Skeletal muscle tissue (tissue), 4 donors: ENCODE data around the gene ZNF571. TPM values are rescaled to one million over a fixed set of nuclear protein-coding genes. Genes with fewer than 3 reads are reported as not detected.
A peak's percentile ranks its signal among the peaks of the same experiment; 100 is the strongest.

Source experiments
- H3K27ac ChIP-seq: one replicate; pipeline ENCODE4 v1.7.0; 2013; ENCODE audit warnings: mild to moderate bottlenecking, low read depth, low read length, inconsistent platforms
- H3K27me3 ChIP-seq, 3 donors: one replicate each; pipeline ENCODE4 v1.7.0; 2013; ENCODE audit warnings: low read length in 3 of 3; ENCODE audit not compliant: control insufficient read depth in 3 of 3, insufficient read depth in 3 of 3
- H3K36me3 ChIP-seq, 3 donors: one replicate each; pipeline ENCODE4 v1.7.0; 2013; ENCODE audit warnings: low read length in 3 of 3; ENCODE audit not compliant: control insufficient read depth in 3 of 3, insufficient read depth in 3 of 3
- H3K4me1 ChIP-seq, 3 donors: one replicate each; pipeline ENCODE4 v1.7.0; 2013; ENCODE audit warnings: low read length in 3 of 3, mild to moderate bottlenecking in 3 of 3; ENCODE audit not compliant: control insufficient read depth in 3 of 3, insufficient read depth in 3 of 3
- H3K4me3 ChIP-seq, 3 donors: one replicate each; pipeline ENCODE4 v1.7.0; 2013; ENCODE audit warnings: low read length in 3 of 3
- H3K9ac ChIP-seq, 3 donors: one replicate each; pipeline ENCODE4 v1.7.0; 2013; ENCODE audit warnings: low read length in 3 of 3, mild to moderate bottlenecking in 3 of 3, moderate library complexity in 2 of 3, low read depth in 1 of 3
- H3K9me3 ChIP-seq, 3 donors: one replicate each; pipeline ENCODE4 v1.7.0; 2013; ENCODE audit warnings: low read length in 3 of 3; ENCODE audit not compliant: control insufficient read depth in 3 of 3
- total RNA-seq: library from RNA; depleted of rRNA; stranded (reverse); fragments of >200 nt; gene quantifications from one replicate; pipeline ENCODE4 v1.2.3, GENCODE V29; 2014
- donor health status: Osteomylitis.

ZNF571 gene
- total RNA-seq, 1 donor from 2014 or later, result 4.7 TPM

GRCh38 chr19:37551129-37551993 is 43.2 kb downstream of the ZNF571 start:
- H3K27me3 ChIP-seq, result no peaks in the 10 kb centered on the region
- H3K4me1 ChIP-seq, result no peaks in the 10 kb centered on the region
- H3K9ac ChIP-seq, result no peak overlapping the region
- H3K9me3 ChIP-seq, result peaks cover 32 to 53% (median 48%) of the 10 kb centered on the region in 3 donors
- H3K36me3 ChIP-seq, result peaks cover 0 to 10% (median 0%) of the 10 kb centered on the region in 3 donors
- H3K27ac ChIP-seq, result no peak overlapping the region
- peak overlapping the region; percentile 54 to 62 (median 60) for H3K4me3 ChIP-seq

- no peak overlapping the region for H3K27ac ChIP-seq
- peaks cover 38 to 46% (median 41%) of the 10 kb centered on the region in 3 donors for H3K36me3 ChIP-seq
- no peak overlapping the region for H3K9ac ChIP-seq
- no peaks in the 10 kb centered on the region for H3K4me1 ChIP-seq
- H3K4me3 ChIP-seq, result peak overlapping the region in 1 of 3 donors; percentile 66
- no peaks in the 10 kb centered on the region for H3K27me3 ChIP-seq
- H3K9me3 ChIP-seq, result peaks cover 18 to 45% (median 22%) of the 10 kb centered on the region in 3 donors
These were observed 57.1 kb downstream of the ZNF571 start for GRCh38 chr19:37537391-37537947.

GRCh38 chr19:37519890-37520289 is 74.7 kb downstream of the ZNF571 start:
- H3K9ac ChIP-seq, result no peak overlapping the region
- H3K36me3 ChIP-seq, result peaks cover 28 to 34% (median 32%) of the 10 kb centered on the region in 3 donors
- peak overlapping the region in 1 of 3 donors; percentile 23 for H3K4me3 ChIP-seq
- peaks cover 2 to 19% (median 4%) of the 10 kb centered on the region in 3 donors for H3K9me3 ChIP-seq
- H3K27me3 ChIP-seq, result no peaks in the 10 kb centered on the region
- H3K4me1 ChIP-seq, result no peaks in the 10 kb centered on the region
- H3K27ac ChIP-seq, result no peak overlapping the region

Other genes starting within 250 kb of the ZNF571 start
- 5.2 TPM for gene ZNF527, start 223.7 kb downstream of the ZNF571 start, total RNA-seq
- 7.3 TPM for gene ZNF569, start 127.3 kb downstream of the ZNF571 start, total RNA-seq
- 6.8 TPM for gene ZNF570, start 125.4 kb downstream of the ZNF571 start, total RNA-seq
- gene ZNF793, start 87.9 kb downstream of the ZNF571 start, total RNA-seq, result 6.3 TPM
- 1.6 TPM for gene ZNF540, start 84 bp upstream of the ZNF571 start, total RNA-seq
- 22.4 TPM for gene ZFP30, start 60.7 kb upstream of the ZNF571 start, total RNA-seq
- gene ZNF607, start 125.0 kb upstream of the ZNF571 start, total RNA-seq, result 9.4 TPM
- gene ZNF573, start 184.8 kb upstream of the ZNF571 start, total RNA-seq, result 14.1 TPM